Hepatocyte (in vitro differentiated cells): ENCODE results near the gene GALNT17.

Experiments
- EZH2 ChIP-seq: fragments of 200-600 bp; sonication (generic); IDR thresholded peaks from 2 replicates; pipeline ENCODE4 v1.6.1; 2016; ENCODE audit warnings: antibody characterized with exemption, mild to moderate bottlenecking, borderline replicate concordance
- EZH2phosphoT487 ChIP-seq: fragments of 200-600 bp; sonication (generic); IDR thresholded peaks from one replicate; pipeline ENCODE4 v1.6.1; 2018; ENCODE audit warnings: antibody characterized with exemption, mild to moderate bottlenecking, low read depth, moderate library complexity; ENCODE audit not compliant: unreplicated experiment, severe bottlenecking
- TF ChIP-seq, protein P1 (sequence below): fragments of 200-600 bp; sonication (generic); IDR thresholded peaks from 2 replicates; pipeline ENCODE4 v1.5.1; 2016; ENCODE audit warnings: antibody characterized with exemption, mild to moderate bottlenecking; ENCODE audit not compliant: poor library complexity

DNA sequence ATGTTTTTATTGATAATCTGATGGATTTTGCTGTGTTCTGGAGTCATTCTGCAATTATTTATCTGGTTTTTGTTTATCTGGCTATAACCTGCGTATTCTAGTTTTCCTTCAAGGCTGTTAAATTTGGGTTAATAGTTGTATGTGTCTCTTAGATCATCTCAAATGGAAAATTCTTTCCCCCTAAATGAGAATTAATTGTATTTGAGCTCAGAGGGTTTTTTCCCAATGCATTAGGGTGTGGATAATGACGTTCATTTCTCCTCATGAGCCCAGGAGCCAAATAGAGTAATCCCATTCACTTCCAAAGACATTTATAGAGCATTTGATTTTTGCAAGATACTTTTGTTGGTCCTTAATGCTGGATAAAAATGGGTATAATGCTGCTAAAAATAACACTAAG is 564.6 kb downstream of the GALNT17 start:
- TF ChIP-seq, protein P1, sequence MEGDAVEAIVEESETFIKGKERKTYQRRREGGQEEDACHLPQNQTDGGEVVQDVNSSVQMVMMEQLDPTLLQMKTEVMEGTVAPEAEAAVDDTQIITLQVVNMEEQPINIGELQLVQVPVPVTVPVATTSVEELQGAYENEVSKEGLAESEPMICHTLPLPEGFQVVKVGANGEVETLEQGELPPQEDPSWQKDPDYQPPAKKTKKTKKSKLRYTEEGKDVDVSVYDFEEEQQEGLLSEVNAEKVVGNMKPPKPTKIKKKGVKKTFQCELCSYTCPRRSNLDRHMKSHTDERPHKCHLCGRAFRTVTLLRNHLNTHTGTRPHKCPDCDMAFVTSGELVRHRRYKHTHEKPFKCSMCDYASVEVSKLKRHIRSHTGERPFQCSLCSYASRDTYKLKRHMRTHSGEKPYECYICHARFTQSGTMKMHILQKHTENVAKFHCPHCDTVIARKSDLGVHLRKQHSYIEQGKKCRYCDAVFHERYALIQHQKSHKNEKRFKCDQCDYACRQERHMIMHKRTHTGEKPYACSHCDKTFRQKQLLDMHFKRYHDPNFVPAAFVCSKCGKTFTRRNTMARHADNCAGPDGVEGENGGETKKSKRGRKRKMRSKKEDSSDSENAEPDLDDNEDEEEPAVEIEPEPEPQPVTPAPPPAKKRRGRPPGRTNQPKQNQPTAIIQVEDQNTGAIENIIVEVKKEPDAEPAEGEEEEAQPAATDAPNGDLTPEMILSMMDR = no peak
- TF ChIP-seq EZH2 (no peak), EZH2phosphoT487 (no peak)
